Hematopoietic multipotent progenitor cell treated with erythropoietin and hydrocortisone succinate and interleukin-3 and kit ligand, for 8 days (in vitro differentiated cells): ENCODE results near the gene DDX23.
A peak's percentile ranks its signal among the peaks of the same experiment; 100 is the strongest.

Experiments used
- DNase-seq: peaks from one replicate; pipeline ENCODE4 v3.0.0-alpha.2; 2015

DDX23 gene

DNA sequence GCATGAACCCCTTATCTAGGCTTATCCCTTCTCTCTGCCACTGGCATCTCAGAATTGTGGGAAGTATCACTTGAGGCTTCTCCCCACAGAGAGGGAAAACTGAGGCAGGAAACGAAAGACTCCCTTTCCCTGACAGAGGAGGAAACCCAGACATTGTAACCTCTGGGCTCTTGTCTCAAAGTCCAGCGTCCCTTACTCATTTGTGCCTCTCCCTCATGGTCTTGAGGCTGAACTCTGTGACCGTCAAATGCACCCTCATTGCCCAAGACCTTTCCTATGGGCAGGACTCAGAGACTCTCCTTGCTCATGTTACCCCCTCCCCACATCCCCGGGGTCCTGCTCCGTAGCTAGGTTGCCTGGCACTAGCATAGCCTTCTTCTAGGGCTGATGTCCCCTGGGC lies 29.8 kb downstream of the DDX23 start:
- DNase-seq = no peak

DNA sequence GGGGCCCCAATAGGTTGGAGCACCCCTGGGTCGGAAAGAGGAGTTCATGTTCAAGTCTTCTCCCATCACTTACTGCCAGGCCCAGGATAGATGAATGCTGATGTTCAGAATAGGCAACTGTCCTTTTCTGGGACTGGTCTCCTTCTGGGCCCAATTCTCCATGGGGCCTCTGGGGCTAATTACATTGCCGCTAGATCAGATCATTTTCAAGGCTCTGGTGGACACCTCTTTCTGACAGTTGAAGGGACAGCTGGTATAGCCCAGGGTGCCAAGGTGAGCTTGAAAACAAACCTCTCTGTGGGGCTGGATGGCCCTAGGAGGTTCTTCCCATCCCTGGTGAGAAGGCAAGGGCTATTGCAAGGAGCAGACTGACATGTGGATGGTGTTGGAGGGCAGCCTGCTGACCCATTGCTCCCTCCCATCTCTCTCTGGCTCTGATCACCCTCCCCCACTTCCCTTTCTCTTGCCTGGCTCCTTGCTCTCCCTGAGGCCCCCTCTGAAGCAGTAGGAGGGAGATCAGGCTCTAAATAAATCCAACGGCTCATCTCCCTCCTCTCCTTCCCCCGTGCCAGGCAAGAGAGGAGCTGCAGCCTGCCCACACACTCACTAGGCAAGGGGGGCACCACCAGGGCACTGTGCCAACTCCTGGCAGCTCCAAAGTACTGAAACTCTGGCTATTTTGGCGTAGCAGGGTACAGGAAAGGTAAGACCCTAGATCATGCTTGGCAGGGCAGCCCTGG lies 31.8 kb downstream of the DDX23 start:
- DNase-seq = no peak

DNA sequence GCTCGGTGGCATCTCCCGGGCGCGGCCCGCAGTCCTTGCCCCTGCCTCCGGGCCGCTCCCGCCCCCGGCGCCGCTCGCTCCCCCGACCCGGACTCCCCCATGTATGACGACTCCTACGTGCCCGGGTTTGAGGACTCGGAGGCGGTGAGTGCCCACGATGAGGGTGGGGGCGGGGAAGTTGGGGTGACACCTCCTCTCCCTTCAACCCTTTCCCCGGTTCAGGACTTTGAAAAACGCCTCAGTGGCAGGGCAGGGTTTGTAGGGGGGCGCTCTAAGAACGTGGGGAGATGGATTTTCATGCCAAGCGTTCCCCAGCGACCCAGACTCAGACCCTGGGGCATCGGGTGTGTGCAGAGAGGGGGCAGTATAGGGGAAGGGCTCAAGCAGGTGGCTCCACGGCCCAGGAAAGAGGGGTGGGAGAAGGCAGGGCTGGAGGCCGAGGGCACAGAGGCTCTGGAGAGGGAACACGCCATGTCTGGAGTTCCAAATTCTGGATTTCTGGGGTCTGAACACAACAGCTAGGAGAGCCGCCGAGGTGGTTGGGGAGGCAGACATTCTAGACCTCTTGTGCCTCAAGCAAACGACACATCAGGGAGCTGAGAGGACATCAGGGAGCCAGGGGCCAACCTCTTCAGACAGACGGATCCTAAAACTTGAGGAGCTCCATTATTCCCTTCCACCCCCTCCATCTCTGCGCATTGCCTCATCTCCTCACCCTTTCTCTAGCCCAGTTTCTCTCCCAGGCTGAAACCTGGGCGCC lies 33.0 kb downstream of the DDX23 start:
- peak; percentile 51 for DNase-seq

DNA sequence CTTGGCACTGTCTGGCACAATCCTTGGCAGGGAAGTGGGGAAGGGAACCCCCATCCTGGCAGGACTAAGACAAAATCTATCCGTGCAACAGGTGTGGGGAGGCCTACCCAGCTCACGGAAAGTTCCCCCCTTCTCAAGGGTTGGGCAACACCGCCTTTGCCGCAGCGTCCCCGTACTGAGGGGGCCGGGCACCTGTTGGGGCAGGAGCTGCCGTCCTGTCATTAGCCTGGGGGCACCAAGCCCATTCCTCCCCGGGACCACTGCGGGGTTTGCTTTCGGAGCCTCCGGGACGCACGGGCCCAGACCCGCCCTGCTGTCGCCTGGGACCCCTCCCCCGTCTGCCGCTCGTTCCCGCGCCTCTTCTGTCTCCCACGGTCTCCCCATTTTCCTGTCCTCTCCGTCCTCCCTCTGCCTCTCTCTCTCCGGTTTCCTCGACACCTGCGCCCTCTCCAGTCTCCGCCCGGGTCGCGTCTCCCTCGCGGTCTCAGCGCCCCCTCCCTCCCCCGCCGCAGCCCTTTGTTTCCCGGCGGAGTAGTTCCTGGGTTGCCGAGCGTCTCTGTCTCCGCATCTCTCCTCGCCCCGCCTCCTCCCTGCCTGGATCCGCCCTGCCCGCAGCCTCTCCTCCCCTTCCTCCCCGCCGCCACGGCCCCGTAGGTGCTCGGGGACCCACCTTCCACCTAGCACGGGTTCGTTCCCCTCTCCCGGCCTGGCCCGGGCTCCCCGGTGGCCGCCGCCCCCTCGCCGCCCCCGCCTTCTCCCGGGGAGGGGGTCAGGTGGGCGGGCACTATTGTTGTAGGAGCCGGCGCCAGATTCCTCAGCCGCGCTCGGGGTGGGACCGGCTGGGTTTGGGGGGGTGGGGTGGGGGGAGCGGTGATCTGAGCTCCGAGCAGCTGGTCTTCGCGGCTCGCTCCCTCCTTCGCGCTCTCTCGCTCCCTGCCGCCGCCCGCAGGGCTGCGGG lies 33.8 kb downstream of the DDX23 start, which contains the start of gene CACNB3:
Gene CACNB3 (plus strand): TSS at position 624 of the 958 bp plus-strand sequence. CDS start 434 bp downstream, outside the sequence.
- peak; percentile 33 for DNase-seq

GRCh38 chr12:48816143-48816854 lies 35.7 kb downstream of the DDX23 start:
- no peak for DNase-seq

DNA sequence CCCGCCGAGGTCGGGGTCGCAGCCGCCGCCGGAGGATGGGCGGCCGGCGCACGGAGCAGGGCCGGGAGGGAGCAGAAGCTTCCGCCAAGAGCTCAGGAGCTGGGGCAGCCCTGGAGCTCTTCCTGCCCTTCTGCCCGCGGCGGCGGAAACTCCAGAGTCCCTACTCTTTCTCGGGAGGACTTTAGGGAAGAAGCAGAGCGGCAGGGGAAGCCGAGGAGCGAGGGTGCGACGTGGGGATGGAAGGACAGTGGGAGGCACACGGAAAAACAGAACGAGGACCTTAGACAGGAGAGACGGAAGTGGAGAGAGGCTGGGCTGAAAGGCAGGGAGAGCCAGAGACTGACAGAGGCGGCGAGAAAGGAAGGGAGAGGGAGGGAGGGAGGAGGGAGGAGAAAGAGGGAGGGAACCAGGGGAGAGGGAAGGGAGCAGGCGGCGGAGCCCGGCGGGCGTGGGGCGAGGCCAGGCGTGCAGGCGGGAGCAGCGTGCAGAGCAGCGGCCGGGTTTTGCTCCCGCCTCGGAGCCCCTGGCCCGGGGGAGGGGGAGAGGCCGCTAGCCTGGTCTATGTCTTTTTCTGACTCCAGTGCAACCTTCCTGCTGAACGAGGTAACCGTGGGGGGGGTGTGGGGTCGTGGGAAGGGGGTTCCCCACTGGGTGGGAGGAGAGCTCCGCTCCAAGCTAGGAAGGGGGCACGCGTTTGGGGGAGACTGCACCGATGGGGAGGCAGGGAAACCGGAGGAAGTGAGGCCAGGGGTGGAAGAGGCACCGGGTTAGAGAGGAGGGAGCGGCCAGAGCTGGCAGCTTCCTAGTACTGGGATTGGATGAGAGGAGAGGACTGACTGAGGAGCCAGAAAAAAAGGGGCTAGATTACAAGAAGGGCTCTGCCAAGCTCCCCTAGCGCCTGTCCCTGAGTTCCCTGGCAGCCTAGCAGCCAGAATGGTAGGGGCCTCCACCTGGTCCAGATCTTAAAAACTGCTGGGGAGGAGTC lies 36.5 kb downstream of the DDX23 start:
- DNase-seq = peak; percentile 84

- peak; percentile 75 for DNase-seq
These were observed 37.5 kb downstream of the DDX23 start for GRCh38 chr12:48814262-48815125.

DNA sequence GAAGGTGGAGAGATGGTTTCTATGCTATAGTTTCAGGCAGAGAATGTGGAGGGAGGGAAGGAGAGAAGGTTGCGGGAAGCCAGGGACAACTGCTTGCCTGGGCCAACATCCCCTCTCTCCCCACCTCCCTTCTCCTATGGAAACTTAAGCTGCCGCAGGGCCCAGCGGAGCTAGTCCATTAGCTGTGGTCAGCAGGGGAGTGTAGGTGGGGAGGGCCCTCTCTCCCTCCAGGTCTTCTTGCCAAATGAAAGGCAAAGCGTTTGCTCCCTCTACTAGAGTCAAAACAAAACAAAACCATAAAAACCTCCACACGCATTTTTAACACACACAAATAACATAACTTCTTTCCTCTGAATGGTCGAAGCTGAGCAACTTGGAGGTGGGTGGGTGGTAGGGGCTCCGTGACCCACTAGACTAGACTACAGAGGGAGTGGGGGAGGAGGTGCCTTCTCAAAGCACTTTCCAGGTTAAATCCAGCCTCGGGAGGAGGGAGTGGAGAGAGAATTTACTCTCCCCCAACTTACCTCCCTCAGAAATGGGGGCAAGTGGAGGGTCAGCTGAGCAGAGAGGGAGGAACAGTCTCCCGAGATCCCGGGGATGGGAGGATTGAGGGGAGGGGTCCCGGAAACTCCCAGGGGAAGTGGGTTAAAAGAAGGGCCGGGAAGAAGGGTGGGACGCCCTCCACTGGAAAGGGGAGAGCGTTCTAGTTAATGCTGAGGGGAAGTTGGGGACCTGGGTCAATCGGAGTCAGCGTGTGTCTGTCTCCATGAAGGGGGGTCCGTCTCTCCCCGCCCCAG lies 38.3 kb downstream of the DDX23 start:
- no peak for DNase-seq

DNA sequence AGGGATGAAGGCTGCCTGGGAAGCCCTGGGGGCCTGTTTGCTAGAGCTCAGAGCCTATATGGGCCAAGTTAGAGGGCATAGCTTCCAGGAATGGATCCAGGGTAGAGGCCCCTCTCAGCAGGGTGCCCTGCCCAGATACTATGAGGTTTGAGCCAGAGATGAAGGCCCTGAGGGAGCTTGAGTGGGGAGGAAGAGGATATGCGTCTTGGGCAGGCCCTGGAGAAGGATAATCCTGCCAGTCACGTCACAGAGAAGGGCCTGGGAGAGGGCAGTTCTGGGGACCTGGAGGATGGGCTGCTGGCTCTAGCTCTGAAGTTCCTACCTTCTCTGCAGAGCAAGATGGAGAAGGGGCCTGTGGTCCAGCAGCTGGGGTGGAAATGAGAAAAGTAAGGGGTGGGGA lies 39.6 kb downstream of the DDX23 start:
- no peak for DNase-seq

GRCh38 chr12:48811437-48812090 lies 40.4 kb downstream of the DDX23 start:
- no peak for DNase-seq

DNA sequence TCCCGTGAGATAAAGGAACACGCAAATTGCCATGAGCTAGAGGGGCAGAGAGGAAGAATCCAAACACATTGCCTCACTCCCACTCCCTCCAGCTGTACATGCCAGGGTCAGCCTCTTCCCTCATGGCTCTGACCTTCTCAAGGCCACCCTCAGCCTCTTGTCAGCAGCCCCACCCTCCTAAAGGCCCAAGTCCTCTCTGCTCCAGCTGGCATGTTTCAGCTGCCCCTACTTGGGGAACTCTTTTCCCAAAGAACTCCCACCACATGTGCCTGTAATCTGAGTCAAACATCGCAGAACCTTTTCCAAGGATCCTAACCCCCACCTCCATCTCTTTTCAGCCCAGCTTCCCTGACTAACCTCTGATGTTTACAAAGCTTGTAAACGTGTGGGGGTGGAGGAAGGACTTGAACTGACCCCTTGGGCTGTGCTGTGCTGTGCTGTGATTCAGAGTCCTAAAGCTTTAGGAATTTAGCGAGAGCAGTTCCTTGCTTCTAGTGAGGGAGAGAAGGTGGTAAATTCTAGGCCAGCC lies 41.0 kb downstream of the DDX23 start:
- DNase-seq = no peak

DNA sequence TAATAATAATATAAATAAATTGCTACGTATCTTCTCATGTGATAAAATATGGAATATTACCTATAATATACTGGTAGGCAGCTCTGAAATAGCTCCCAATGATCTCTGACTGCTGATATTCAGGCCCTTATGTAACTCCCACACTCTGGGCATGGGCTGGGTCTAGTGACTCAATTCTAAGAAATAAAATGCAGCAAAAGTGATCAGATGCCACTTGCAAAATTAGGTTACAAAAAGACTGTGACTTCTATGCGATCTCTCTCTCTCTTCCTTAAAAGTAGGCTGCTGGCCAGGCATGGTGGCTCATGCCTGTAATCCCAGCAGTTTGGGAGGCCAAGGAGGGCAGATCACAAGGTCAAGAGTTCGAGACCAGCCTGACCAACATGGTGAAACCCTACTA lies 44.0 kb downstream of the DDX23 start:
- DNase-seq = no peak

- no peak for DNase-seq
These were observed 48.3 kb downstream of the DDX23 start for GRCh38 chr12:48803675-48804074.

- DNase-seq = no peak
These were observed 51.0 kb downstream of the DDX23 start for GRCh38 chr12:48800971-48801370.

DNA sequence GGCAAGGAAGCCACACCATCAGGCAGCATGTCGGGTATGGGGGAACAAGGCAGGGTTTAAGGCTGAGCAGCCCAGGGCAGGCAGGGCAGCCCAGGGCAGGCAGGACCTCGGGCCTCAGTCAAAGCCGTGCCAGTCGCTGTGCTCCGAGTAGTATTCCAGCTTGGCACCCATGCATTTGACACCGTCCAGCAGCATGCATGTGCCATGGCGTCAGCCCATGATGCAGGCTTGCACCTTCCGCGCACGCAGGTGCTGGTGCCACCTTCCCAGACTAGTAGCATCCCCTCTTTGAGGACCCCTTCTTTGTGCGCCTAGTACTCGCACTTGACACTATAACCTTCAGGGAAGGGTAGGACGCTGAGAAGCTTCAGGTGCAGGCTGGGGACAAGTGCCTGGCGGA lies 51.5 kb downstream of the DDX23 start:
- no peak for DNase-seq

DNA sequence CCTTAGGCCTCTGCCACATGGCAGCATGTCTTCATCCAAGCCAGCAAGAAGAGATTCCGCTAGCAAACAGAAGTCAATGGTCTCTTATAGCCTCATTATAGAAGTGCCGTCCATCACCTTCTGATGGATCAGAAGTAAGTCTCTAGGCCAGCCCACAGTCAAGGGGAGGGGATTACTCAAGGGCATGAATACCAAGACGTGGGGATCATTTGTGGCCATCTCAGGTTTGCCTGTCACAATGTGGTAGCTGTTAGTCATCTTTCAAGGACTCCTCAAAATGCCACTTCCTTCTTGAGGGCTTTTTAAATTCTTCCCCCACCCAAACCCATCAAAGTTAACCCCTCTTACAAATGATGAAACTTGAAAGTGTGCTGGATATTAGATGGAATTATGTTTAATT lies 55.0 kb downstream of the DDX23 start:
- DNase-seq = no peak

- peak; percentile 73 for DNase-seq
These were observed 56.2 kb downstream of the DDX23 start for GRCh38 chr12:48795550-48796455.
